ENCODE results near the gene ZNF385A.

ZNF385A gene

GRCh38 chr12:54390668-54391551 lies 6.4 kb upstream of the ZNF385A start:
- peak; percentile 34 for DNase-seq

GRCh38 chr12:54390176-54390667 lies 5.7 kb upstream of the ZNF385A start:
- DNase-seq: no peak

GRCh38 chr12:54389607-54390175 lies 5.2 kb upstream of the ZNF385A start:
- DNase-seq: no peak

GRCh38 chr12:54389134-54389508 lies 4.6 kb upstream of the ZNF385A start:
- DNase-seq: no peak

GRCh38 chr12:54388237-54389133 lies 4.0 kb upstream of the ZNF385A start:
- no peak for DNase-seq

GRCh38 chr12:54387114-54387467 lies 2.6 kb upstream of the ZNF385A start:
- no peak for DNase-seq

- no peak for DNase-seq
These were observed 2.0 kb upstream of the ZNF385A start for GRCh38 chr12:54386403-54387113.

- no peak for DNase-seq
These were observed 850 bp upstream of the ZNF385A start for GRCh38 chr12:54385251-54385914.

GRCh38 chr12:54383041-54383609 lies 1.4 kb downstream of the ZNF385A start:
- no peak for DNase-seq

GRCh38 chr12:54381136-54381535 lies 3.4 kb downstream of the ZNF385A start:
- no peak for DNase-seq

- DNase-seq: peak; percentile 40
These were observed 4.9 kb downstream of the ZNF385A start for GRCh38 chr12:54379398-54380201.

GRCh38 chr12:54378796-54379397 lies 5.6 kb downstream of the ZNF385A start:
- DNase-seq: no peak

- DNase-seq: no peak
These were observed 6.6 kb downstream of the ZNF385A start for GRCh38 chr12:54377797-54378515.

GRCh38 chr12:54377007-54377406 lies 7.5 kb downstream of the ZNF385A start:
- DNase-seq: no peak

GRCh38 chr12:54376596-54376995 lies 7.9 kb downstream of the ZNF385A start:
- no peak for DNase-seq

GRCh38 chr12:54375259-54375579 lies 9.3 kb downstream of the ZNF385A start:
- no peak for DNase-seq

- no peak for DNase-seq
These were observed 9.8 kb downstream of the ZNF385A start for GRCh38 chr12:54374562-54375258.

- no peak for DNase-seq
These were observed 10.6 kb downstream of the ZNF385A start for GRCh38 chr12:54373649-54374561.
